ENCODE data around the gene TSACC.

- TF ChIP-seq POLR2A (IDR thresholded peaks at IDR 0.05) (no peak), CTCF (IDR thresholded peaks at IDR 0.05) (no peak)
These were observed 21.4 kb upstream of the TSACC start for GRCh38 chr1:156316909-156317308.

Measured in thyroid gland (tissue), 4 donors.